Astrocyte of the hippocampus (primary cell): ENCODE data around the gene PNPLA8.
"Not testable (repeated sequence)": the region's sequence is repeated elsewhere in the genome, so short reads cannot be mapped to it uniquely, and the experiment has no call there.

Source experiments
- DNase-seq: peaks from one replicate; pipeline ENCODE4 v3.0.0; 2011; ENCODE audit warnings: low read depth, low spot score

PNPLA8 gene

GRCh38 chr7:108528183-108528712 lies 2.3 kb upstream of the PNPLA8 start:
- no peak for DNase-seq

GRCh38 chr7:108526768-108527017 lies 758 bp upstream of the PNPLA8 start:
- no peak for DNase-seq

- DNase-seq = no peak
Measured at GRCh38 chr7:108525327-108525984, 479 bp downstream of the PNPLA8 start.

- DNase-seq = no peak
Measured at GRCh38 chr7:108522780-108523179, 3.2 kb downstream of the PNPLA8 start.

GRCh38 chr7:108517951-108518350 lies 8.0 kb downstream of the PNPLA8 start:
- no peak for DNase-seq

- no peak for DNase-seq
Measured at GRCh38 chr7:108515630-108516029, 10.3 kb downstream of the PNPLA8 start.

GRCh38 chr7:108515013-108515412 lies 10.9 kb downstream of the PNPLA8 start:
- no peak for DNase-seq

- no peak for DNase-seq
Measured at GRCh38 chr7:108511939-108512338, 14.0 kb downstream of the PNPLA8 start.

- not testable (repeated sequence) for DNase-seq
Measured at GRCh38 chr7:108504576-108504975, 21.4 kb downstream of the PNPLA8 start.

- no peak for DNase-seq
Measured at GRCh38 chr7:108503112-108504026, 22.6 kb downstream of the PNPLA8 start.

- no peak for DNase-seq
Measured at GRCh38 chr7:108499566-108499965, 26.4 kb downstream of the PNPLA8 start.

- DNase-seq = no peak
Measured at GRCh38 chr7:108498481-108498880, 27.5 kb downstream of the PNPLA8 start.

GRCh38 chr7:108497082-108497725 lies 28.7 kb downstream of the PNPLA8 start:
- DNase-seq = peak; percentile 77

GRCh38 chr7:108492742-108493141 lies 33.2 kb downstream of the PNPLA8 start:
- DNase-seq = peak; percentile 24

GRCh38 chr7:108488768-108489538 lies 37.0 kb downstream of the PNPLA8 start:
- no peak for DNase-seq

GRCh38 chr7:108487646-108488045 lies 38.3 kb downstream of the PNPLA8 start:
- DNase-seq = no peak

GRCh38 chr7:108486291-108486966 lies 39.5 kb downstream of the PNPLA8 start:
- DNase-seq = peak; percentile 38

- no peak for DNase-seq
Measured at GRCh38 chr7:108484137-108484536, 41.8 kb downstream of the PNPLA8 start.

GRCh38 chr7:108480311-108480710 lies 45.6 kb downstream of the PNPLA8 start:
- DNase-seq = peak; percentile 59

- no peak for DNase-seq
Measured at GRCh38 chr7:108479751-108480150, 46.2 kb downstream of the PNPLA8 start.

- DNase-seq = no peak
Measured at GRCh38 chr7:108479118-108479517, 46.8 kb downstream of the PNPLA8 start.
